CD4-positive, alpha-beta T cell treated with Interleukin-10 for 1 hour (primary cell): ENCODE measurements around the gene ANP32E.
"Not testable (repeated sequence)": the region's sequence is repeated elsewhere in the genome, so short reads cannot be mapped to it uniquely, and the experiment has no call there.

Source experiments
- DNase-seq: peaks from one replicate; pipeline ENCODE4 v3.0.0-alpha.2; 2020

ANP32E gene

DNA sequence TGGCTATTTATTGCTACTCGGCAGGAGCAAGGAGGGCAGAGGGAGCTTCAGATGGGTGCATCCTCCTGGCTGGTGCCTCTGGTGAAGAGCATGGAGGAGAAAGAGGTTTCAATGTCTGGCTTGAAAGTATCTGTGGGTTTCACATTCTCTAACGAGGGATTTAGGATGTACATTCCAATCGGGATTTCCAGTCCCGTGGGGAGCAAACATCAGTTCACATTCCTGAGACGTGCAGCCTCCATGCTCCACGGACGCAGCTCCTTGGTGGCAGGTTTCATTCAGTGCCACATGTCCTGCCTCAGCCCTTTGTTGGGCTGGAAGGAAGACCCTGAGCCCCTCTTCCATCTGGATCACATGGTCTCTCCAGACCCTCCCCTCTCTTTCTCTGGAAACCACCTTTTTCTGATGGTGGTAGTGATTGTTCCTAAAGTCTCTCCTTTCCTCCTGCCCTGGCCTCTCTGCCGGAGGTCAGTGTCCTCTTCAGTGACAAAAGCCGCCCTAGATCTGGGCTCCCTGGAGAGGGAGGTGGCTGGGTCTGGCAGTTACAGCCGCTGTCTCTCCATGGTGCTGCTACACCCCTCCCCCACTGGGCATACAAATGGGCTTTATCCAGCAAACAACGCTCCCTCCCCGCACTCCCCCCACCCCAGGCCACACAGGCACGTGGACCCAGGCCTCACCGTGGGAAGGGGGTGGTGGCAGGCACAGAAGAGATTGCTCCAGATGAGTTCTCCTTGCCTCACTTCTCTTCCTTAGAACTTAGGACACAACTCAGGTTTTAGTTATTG, 20.8 kb upstream of the ANP32E start:
- DNase-seq: no peak

DNA sequence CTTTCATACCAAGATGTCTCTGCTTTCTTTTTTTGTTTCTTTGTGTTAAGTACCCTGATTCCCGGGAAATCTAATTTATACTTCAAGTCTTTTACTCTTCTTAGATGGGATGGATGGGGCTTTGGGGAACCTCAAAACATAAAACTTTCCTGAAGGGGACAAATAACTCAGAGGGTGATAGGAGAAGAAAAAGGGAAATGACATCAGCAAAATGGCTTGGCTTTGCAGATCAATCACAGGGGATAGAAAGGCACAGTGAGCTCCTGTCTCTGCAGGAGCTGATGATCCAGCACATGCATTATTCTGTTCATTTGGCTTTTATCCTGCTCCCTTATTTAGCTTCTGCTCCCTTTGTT, 20.3 kb upstream of the ANP32E start:
- no peak for DNase-seq

DNA sequence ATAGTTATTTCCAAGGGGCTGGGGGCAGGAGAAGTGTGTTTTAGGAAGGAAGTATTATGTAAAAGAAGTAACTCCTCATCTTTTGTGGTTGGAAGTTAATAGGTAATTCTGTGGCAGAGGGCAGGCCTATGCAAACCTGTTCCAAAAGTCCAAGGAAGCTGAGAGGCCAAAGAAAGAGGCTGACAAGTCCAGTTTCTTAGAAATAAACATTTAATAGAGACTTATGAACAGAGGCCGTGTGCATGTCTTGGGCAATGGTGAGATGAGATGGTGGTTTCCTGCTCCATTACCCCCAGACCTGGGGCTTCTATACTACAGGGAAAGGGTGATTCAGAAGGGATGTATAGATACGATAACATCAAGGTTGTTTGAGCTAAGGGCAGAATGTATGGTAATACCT, 14.0 kb upstream of the ANP32E start:
- no peak for DNase-seq

DNA sequence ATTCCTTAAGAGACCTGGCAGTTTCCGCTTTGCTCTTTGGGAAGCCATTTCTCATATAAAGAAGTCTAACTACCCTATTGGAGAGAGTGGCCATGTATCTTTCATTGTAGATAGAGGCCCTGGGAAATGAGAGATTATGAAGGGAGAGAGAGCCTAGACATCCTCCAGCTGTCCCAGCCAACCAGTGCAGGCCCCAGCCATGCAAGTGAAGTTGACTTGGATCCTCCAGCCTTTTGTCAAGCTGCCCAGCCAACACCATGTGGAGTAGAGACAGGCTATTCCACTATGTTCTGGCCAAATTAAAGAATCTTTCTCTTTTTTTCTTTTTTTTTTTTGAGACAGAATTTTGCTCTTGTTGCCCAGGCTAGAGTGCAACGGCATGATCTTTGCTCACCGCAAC, 7.1 kb upstream of the ANP32E start:
- DNase-seq: no peak

DNA sequence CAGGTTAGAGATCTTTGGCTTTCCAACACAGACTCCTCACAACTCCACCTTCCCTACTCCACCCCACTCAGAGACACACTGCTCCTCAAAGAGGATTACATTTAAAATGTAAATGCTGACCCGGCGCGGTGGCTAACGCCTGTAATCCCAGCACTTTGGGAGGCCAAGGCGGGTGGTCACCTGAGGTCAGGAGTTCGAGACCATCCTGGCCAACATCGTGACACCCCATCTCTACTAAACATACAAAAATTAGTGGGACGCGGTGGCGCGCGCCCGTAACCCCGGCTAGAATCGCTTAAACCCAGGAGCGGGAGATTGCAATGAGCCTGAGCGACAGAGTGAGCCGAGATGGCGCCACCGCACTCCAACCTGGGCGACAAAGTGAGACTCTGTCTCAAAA, 1.8 kb upstream of the ANP32E start:
- DNase-seq: no peak

DNA sequence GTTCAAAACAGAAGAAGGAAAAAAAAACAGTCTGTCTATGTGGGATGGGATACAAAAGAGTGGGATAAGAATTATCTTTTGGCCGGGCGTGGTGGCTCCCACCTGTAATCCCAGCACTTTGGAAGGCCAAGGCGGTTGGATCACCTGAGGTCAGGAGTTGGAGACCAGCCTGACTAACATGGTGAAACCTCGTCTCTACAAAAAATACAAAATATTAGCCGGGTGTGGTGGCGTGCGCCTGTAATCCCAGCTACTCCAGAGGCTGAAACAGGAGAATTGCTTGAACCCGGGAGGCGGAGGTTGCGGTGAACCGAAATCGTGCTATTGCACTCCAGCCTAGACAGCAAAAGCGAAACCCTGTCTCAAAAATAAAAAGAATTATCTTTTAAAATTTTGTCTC, 1.3 kb upstream of the ANP32E start:
- DNase-seq: not testable (repeated sequence)

DNA sequence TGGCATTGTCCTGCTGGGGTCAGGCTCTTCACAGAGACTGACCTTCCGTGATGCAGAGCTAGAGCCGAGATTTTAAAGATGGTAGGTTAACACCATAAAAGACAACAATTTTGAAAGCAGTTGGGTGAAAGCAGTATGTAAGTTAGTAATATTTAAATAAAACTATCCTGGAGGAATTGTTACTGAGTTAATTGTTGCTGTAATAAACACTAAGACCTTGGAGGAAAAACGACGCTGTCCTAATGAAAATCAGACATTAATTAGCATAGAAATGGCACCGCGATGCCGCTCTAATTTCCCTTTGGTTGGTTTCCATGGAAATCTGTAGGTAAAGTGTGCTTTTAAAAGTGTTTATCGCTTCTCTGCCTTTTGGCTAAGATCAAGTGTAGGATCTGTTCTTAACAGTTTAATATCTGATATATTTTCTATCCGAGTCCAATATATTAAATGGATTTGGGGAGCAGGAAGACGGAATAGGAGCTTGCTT, 745 bp upstream of the ANP32E start:
- no peak for DNase-seq

DNA sequence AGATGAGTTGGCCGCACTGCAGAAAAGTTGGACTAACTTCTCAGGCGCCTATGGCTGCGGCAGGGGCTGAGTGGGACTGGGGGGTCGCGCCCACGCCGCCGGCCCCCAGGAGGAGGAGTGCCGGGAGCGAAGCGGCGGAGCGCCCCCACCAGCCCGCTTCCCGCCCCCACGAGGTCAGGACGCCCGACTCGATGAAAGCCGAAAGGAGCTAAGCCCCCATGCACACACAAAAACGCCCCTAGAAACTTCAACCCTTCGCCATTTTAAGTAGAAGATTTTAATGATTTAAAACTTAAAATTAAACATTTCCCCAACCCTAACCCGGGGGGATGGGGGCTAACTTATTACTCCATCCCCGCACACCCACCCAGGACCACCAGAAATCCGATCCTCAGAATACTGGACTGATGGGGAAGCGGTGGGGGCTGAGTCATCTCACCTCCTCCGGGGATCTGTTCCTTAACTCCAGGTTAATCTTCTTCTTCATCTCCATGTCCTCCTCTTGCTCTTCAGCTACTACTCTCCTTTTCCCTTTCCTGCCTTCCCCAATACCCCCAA, 539 bp downstream of the ANP32E start:
- DNase-seq: peak; percentile 33

DNA sequence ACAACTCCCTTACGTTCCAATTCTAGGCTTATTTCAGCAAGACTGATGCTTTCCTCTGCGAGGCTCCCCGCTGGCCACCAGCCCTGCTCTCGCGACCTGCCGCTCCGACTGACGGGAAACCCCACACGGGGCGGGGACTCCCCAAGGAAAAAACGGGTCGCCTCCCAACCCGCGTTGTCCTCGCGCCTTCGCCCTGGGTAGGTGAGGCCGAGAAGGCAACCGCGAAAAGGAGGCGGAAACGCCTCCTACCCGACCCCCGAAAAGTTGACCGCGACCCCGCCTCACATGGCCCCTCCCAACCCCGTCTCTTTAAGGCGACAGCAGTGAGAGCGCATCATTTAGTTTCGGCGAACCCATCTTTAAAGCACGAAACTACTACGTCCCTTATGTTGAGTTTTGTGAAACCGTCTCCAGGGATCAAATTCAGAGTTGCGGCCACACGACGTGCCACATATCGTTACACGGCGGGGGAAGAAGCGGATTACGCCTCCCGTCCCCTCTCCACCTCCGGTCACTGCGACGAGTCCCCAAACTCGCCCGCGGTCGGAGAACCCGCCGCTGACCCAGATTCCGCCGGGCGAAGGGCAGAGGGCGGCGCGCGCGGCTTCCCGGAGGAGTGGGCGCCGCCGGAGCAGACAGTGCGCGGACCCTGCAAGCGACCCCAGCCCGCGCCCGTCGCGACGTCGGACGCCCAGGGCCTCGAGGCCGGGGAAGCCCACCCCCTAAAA, 1.2 kb downstream of the ANP32E start:
- DNase-seq: peak; percentile 94

DNA sequence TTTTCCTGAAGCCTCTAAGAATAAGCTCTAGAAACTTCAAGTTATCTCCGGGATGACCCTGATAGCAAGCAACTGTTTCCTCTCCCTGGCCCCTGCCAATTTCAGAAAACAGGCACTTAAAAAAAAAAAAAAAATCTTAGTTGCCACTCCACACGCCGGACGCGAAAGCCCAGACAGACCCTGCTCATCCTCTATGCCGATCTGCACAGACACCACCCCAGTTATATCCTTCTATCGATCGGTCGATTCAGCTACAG, 1.7 kb downstream of the ANP32E start:
- no peak for DNase-seq

DNA sequence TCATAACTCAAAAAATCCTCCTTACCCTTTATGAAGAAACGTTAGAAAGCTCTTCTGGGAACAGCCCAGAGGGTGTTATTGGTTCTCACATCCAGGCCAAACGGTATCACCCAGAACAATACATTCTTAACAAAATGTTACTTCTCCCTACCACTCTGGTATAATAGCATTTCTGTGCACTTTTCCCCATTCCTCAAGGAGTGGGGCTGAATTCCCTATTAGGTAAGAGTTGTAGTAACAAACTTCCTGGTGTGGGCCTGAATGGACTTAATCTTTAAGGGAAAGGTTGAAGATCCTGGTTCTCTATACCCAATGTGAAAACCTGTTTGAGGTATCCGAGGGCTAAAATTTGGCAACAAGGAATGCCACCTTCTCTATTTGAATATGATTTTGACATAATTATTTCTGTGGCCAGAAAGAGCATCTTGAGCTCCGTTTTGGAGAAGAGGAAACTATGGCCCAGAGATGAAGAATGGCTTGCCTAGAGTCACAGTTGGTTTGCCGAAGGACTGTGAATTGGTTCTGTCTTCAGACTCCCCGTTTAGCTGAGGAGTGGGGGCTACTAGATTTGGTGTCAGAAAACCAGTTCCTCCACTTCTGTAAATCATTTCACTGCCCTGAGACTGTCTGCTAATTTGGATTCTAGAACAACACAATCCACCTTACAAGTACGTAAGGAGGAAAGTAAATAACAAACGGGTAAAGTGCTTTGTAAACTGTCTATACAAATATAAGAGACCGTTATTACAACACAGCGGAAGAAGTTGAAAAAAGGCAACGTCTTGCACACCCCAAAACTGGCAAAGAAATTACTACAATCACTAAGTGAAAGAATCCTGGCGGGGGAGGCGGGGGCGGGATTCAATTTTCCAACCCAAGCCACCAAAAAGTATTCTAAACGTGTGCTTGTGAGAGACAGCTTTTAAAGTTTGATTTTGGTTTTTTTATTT, 2.3 kb downstream of the ANP32E start:
- peak; percentile 33 for DNase-seq

DNA sequence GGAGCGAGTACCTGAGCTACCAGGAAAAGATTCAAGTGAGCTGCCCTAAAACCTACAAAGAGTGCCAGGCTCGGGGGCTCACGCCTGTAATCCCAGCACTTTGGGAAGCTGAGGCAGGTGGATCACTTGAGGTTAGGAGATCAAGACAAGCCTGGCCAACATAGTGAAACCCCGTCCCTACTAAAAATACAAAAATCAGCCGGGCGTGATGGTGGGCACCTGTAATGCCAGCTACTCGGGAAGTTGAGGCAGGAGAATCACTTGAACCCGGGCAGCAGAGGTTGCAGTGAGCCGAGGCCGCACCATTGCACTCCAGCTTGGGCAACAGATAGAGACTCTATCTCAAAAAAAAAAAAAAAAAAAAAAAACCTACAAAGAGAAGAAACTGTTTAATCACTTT, 3.0 kb downstream of the ANP32E start:
- not testable (repeated sequence) for DNase-seq

DNA sequence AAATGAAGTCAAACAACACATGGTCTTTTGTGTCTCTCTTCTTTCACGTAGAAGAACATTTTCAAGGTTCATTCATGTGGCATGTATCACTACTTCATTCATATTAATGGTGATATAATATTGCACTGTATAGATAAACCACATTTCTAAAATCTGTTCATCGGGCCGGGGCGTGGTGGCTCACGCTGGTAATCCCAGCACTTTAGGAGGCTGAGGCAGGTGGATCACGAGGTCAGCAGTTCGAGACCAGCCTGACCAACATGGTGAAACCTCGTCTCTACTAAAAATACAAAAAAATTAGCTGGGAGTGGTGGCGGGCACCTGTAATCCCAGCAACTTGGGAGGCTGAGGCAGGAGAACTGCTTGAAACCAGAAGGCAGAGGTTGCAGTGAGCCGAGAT, 7.7 kb downstream of the ANP32E start:
- not testable (repeated sequence) for DNase-seq

DNA sequence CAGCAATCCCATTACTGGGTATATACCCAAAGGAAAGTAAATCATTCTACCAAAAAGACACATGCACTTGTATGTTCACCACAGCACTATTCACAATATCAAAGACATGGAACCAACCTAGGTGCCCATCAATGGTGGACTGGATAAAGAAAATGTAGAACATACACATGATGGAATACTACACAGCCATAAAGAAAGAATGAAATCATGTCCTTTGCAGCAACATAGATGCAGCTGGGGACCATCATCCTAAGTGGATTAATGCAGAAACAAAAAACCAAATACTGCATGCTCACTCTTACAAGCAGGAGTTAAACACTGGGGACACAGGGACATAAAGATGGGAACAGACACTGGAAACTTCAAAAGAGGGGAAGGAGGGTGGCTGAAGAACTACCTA, 8.7 kb downstream of the ANP32E start:
- no peak for DNase-seq

DNA sequence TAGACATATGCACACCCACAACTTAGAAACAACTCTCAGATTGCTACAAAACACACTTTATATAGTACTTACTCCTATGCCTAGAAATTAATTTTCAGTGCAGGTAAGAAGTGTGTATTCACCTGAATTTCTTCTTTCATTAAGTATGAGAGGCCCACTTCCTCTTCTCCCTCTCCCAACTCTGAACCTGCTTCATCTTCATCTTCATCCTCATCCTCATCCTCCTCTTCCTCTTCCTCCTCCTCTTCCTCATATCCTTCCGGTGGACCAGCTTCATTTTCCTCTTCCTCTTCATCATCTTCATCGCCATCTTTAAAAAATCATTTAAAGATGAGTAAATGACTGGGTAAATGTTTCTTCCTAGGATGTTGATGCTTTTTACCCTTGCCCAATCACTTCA, 9.4 kb downstream of the ANP32E start:
- DNase-seq: no peak

DNA sequence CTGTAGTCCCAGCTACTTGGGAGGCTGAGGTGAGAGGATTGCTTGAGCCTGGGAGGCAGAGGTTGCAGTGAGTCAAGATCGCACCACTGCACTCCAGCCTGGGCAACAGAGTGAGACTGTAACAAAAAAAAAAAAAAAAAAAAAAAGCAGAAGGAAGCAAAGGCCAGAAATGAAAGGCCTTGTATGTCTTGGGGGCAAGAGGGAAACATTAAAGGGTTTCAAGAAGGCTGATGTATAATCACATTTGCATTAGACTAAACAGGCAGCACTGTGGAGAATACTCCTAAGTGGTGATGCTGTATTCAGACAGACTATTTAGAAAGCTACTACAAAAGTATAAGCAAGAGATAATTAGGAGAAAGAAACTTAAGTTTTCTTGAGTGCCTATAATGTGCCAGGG, 10.4 kb downstream of the ANP32E start:
- DNase-seq: no peak

DNA sequence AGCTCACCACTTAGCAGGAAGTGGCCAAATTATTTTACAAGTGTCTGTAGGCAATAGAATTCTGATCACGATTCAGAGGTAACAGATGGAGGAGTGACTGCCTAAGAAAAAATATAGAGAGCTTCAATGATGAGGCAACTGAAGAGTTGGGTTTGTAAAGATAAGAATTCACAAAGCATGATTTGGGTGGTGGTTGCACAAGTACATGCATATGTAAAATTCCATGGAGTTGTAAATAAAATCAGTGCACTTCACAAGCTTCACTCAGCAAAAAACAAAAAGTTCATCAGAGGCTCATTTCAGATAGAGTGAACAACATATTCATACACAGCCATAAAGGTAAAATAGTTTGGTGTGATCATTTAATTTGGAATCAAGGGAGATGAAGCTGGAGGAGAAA, 10.9 kb downstream of the ANP32E start:
- DNase-seq: no peak

DNA sequence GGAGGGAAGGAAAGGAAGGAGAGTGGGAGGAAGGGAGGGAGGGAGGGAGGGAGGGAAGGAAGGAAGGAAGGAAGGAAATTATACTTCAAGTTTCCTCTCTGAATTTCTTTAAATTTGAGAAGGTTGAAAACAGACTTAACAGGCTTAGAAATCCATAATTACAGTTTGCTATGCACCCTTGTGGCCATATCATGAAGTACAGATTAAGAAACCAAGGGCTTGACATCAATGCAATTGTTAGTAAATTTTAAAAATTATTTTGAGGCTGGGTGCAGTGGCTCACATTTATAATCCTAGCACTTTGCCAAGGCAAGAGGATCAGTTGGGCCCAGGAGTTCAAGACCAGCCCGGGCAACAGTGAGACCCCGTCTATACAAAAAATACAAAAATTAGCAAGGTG, 14.4 kb downstream of the ANP32E start:
- peak; percentile 53 for DNase-seq

DNA sequence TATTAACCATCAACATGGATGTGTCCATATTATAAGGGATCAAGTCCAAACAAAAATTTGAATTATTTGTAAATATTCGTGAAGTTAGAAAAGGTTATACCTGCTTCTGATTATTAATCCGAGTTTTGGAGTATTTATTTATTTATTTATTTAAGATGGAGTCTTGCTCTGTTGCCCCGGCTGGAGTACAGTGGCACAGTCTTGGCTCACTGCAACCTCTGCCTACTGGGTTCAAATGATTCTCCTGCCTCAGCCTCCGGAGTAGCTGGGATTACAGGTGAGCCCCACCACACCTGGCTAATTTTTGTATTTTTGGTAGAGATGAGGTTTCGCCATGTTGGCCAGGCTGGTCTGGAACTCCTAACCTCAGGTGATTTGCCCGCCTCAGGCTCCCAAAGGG, 20.1 kb downstream of the ANP32E start:
- DNase-seq: not testable (repeated sequence)

DNA sequence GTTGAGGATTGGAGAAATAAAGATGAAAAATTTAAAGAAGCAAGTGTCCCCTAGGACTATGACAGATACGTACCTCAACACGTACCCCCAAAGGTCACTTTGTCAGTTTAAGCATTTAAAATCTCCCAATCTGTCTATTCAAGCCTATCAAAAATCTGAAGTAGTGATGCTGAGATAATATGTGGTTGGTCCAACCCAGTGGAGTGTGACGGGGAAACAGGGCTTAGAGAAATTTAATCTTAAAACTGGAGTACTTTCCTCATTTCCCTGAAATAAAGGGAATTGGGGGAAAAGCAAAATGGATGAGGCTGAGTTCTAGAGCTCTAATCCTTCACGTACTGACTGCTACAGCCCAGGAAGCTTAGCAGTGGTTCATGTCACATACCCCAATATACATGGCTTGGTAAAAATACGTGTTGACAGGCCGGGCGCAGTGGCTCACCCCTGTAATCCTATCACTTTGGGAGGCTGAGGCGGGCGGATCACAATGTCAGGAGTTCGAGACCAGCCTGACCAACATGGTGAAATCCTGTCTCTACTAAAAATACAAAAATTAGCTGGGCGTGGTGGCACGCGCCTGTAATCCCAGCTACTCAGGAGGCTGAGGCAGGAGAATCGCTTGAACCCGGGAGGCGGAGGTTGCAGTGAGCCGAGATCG, 21.7 kb downstream of the ANP32E start:
- DNase-seq: not testable (repeated sequence)

DNA sequence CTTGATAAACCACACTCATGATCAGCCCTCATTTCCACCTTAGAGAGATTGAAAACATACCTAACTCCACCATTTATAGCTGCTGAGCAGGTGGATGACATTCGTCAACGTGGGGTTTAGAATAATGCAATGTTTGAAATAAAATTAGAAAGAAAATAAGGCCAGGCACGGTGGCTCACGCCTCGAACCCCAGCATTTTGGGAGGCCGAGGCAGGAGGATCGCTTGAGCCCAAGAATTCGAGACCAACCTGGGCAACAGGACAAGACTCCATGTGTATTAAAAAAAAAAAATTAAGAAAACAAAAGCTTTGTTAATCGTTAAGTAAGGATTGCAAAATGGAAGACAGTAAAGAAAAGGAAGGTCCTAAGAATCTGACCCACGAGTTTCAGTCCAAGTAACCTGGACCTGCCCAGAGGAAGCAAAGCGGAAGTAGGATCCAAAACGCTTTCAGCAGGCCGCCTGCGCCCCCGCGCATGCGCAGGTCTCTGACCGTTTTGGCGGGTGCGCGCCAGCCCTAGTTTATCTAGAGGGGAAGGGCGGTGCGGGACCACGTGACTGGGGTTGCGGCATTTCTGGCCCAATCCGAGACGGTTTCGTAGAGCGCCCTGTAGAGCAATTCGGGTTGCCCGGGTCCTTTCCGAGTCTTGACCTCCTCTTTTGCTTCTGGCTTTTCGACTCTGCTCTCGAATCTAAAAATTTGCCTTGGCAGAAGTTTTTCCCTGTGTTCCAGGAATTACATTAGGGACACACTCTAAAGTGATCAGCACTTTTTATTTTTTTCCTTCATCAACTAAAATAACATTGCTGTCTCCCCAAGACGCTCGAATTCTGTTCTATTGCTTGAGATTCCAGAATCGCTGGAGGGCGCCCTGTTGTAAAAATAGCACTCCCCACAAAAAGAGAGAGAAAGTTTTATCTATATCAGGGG, 22.5 kb downstream of the ANP32E start:
- DNase-seq: peak; percentile 93

DNA sequence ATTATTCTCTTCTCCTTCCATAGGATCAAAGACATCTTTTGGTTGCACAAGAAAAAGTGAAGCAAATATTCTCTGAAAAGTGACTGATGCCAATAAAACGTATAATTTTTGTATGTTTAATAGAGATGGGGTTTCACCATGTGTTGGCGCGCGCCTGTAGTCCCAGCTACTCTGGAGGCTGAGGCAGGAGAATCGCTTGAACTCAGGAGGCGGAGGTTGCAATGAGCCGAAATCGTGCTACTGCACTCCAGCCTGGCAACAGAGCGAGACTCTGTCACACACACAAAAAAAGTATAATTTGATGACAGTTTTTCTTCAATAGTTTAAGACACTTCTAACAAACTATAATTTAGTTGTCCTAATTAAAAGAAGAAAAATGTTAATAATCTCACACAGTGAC, 23.8 kb downstream of the ANP32E start:
- no peak for DNase-seq
